Transverse colon (tissue), 4 donors: Measurements from ENCODE around the gene LAMTOR5.

Experiments used
- POLR2A ChIP-seq: fragments of 450-650 bp; IDR thresholded peaks from one replicate; pipeline ENCODE4 v1.6.1; 2016; ENCODE audit warnings: antibody characterized with exemption, mild to moderate bottlenecking, moderate library complexity
- POLR2AphosphoS5 ChIP-seq, 3 donors: sonication (generic); formaldehyde crosslinking; IDR thresholded peaks; one replicate each; pipeline ENCODE4 v1.6.1; 2016; ENCODE audit warnings: antibody characterized with exemption in 3 of 3
- TF ChIP-seq, protein P1 (sequence below), 5 experiments: fragments of 200-600 bp in 3 of 5; fragments of 450-650 bp in 2 of 5; sonication (generic) in 3 of 5; IDR thresholded peaks; 1 replicate in 2 of 5; 2 replicates in 3 of 5; pipeline ENCODE4 v1.5.1; 2016 to 2017; ENCODE audit warnings: antibody characterized with exemption in 5 of 5, inconsistent platforms in 3 of 5, mild to moderate bottlenecking in 2 of 5, moderate library complexity in 1 of 5

DNA sequence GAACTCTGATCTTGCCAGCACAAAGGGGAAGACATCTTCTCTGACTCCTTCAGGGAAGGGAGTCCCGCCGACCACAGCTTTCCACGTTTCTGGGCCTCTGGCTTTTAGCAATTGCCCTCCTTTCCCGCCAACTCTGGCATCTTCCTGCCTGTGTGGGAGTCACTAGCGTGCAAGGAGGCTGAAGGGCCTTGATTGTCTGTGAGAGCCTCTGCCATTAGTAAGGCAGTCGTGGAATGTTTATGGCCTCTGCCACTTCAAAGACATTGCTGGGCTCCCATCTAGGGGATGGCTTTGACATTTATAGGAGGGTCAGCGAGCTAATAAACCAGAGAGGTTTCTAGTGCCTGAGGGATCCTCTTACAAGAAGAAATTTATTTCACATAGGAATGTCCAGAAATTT lies 29.1 kb upstream of the LAMTOR5 start:
- TF ChIP-seq, protein P1, sequence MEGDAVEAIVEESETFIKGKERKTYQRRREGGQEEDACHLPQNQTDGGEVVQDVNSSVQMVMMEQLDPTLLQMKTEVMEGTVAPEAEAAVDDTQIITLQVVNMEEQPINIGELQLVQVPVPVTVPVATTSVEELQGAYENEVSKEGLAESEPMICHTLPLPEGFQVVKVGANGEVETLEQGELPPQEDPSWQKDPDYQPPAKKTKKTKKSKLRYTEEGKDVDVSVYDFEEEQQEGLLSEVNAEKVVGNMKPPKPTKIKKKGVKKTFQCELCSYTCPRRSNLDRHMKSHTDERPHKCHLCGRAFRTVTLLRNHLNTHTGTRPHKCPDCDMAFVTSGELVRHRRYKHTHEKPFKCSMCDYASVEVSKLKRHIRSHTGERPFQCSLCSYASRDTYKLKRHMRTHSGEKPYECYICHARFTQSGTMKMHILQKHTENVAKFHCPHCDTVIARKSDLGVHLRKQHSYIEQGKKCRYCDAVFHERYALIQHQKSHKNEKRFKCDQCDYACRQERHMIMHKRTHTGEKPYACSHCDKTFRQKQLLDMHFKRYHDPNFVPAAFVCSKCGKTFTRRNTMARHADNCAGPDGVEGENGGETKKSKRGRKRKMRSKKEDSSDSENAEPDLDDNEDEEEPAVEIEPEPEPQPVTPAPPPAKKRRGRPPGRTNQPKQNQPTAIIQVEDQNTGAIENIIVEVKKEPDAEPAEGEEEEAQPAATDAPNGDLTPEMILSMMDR (IDR thresholded peaks at IDR 0.05): no peak
- TF ChIP-seq POLR2A: no peak
- no peak for TF ChIP-seq POLR2AphosphoS5 (IDR thresholded peaks at IDR 0.05)
